SW 1271 (cell line): Measurements from ENCODE around the gene PHACTR4.
"Not testable (repeated sequence)": the region's sequence is repeated elsewhere in the genome, so short reads cannot be mapped to it uniquely, and the experiment has no call there.

Experiments
- DNase-seq, 2 experiments: peaks; one replicate each; lab custom pipeline; 2025; lab: John Stamatoyannopoulos, UW

The PHACTR4 gene

GRCh38 chr1:28371010-28371377 is 1.5 kb downstream of the PHACTR4 start:
- DNase-seq: no peak

DNA sequence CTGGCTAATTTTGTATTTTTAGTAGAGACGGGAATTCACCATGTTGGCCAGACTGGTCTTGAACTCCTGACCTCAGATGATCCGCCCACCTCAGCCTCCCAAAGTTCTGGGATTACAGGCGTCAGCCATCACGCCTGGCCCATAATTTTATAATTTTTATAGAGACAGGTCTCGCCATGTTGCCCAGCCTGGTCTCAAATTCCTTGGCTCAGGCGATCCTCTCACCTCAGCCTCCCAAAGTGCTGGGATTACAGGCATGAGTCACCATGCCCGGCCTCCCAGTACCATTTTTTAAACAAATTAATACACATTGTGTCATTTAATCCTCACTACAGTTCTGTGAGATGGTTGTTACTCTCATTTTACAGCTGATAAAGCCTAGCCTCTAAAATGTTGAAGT is 3.9 kb downstream of the PHACTR4 start:
- DNase-seq: not testable (repeated sequence)

GRCh38 chr1:28374297-28374696 is 4.8 kb downstream of the PHACTR4 start:
- DNase-seq: no peak

DNA sequence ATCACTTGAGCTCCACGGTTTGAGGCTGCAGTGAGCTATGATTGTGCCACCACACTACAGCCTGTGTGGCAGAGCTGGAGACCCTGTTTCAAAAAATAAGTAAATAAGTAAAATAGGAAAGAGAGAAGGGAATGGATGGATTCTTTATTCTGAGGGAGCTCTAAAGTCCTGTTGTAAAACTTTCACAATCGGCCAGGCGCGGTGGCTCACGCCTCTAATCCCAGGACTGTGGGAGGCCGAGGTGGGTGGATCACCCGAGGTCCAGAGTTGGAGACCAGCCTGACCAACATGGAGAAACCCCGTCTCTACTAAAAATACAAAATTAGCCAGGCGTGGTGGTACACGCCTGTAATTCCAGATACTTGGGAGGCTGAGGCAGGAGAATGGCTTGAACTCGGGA is 6.1 kb downstream of the PHACTR4 start:
- DNase-seq: not testable (repeated sequence)

DNA sequence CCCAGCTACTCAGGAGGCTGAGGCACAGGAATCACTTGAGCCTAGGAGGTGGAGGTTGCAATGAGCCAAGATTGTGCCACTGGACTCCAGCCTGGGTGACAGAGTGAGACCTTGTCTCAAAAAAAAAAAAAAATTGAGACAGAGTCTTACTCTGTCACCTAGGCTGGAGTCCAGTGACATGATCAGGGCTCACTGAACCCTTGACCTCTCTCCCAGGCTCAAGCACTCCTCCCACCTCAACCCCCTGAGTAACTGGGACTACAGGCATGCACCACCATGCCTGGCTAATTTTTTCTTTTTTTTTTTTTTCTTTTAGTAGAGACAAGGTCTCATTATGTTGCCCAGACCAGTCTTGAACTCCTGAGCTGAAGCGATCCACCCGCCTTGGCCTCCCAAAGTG is 6.7 kb downstream of the PHACTR4 start:
- not testable (repeated sequence) for DNase-seq

GRCh38 chr1:28378906-28379305 is 9.4 kb downstream of the PHACTR4 start:
- DNase-seq: no peak

DNA sequence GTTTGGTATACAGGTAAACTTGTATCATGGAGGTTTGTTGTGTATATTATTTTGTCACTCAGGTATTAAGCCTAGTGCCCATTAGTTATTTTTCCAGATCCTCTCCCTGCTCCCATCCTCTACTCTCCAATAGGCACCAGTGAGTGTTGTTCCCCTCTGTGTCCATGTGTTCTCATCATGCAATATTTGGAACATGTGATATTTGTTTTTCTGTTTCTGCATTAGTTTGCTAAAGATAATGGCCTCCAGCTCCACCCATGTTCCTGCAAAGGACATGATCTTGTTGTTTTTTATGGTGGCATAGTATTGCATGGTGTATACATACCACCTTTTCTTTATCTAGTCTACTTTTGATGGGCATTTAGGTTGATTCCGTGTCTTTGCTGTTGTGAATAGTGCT is 10.9 kb downstream of the PHACTR4 start:
- DNase-seq: no peak

DNA sequence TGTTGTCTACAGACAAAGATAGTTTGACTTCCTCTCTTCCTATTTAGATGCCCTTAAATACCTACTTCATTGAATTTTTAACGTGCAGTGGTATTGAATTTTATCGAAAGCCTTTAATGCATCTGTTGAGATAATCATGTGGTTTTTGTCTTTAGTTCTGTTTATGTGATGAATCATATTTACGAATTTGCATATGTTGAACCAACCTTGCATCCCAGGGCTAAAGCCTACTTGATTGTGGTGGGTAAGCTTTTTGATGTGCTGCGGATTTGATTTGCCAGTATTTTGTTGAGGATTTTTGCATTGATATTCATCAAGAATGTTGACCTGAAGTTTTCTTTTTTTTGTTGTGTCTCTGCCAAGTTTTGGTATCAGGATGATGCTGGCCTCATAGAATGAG is 14.2 kb downstream of the PHACTR4 start:
- DNase-seq: not testable (repeated sequence)

- no peak for DNase-seq
These were observed 22.6 kb downstream of the PHACTR4 start for GRCh38 chr1:28392027-28392652.

DNA sequence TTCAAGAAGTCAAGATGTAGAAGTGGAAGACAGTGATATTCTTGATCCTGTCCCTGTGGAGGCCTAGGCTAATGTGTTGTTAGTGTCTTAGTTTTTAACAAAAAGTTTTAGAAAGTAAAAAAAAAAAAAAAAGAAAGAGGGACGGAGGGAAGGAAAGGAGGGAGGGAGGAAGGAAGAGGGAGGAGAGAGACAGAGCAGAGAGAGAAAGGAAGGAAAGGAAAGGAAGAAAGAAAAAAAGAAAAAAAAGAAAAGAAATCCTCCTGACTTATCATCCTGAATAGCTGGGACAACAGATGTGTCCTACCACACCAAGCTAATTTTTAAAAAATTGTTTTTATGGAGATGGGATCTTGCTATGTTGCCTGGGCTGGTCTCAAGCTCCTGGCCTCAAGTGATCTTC is 24.6 kb downstream of the PHACTR4 start:
- DNase-seq: no peak

DNA sequence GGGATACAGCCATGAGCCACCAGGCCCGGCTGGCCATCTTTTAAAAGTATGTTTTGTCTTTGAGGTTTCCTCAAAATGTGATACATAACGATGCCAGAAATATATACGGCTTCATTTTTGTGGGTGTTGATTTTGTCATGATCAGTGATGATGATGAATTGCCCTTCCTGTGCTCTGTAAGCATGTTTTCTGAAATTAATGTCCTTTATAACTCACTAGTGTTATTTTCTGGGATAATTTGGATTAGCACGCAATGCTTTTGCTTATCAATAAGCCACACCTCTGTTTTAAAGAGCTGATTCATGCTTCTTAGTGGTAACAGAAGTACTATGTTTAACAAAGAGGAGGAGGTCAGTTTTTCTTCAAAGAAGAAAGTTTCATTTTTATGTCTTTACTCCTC is 25.6 kb downstream of the PHACTR4 start:
- no peak for DNase-seq

DNA sequence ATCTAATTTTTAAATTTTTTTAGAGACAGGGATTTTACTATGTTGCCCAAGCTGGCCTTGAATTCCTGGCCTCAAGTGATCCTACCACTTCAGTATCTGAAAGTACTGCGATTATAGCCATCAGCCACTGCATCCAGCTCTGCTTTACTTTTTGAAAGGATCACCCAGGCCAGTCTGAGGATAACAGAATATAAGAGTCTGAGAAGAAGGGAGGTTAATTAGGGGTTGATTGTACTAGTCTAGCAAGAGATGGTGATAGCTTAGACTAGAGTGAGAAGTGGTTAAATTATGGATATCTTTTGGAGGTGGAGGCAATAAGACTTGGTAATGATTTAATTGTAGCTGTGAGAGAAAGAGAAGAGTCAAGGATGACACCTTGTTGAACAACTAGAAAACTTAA is 32.2 kb downstream of the PHACTR4 start:
- no peak for DNase-seq

GRCh38 chr1:28409090-28409489 is 39.5 kb downstream of the PHACTR4 start:
- no peak for DNase-seq

- no peak for DNase-seq
These were observed 42.1 kb downstream of the PHACTR4 start for GRCh38 chr1:28411656-28412055.

GRCh38 chr1:28412731-28413130 is 43.2 kb downstream of the PHACTR4 start:
- no peak for DNase-seq

DNA sequence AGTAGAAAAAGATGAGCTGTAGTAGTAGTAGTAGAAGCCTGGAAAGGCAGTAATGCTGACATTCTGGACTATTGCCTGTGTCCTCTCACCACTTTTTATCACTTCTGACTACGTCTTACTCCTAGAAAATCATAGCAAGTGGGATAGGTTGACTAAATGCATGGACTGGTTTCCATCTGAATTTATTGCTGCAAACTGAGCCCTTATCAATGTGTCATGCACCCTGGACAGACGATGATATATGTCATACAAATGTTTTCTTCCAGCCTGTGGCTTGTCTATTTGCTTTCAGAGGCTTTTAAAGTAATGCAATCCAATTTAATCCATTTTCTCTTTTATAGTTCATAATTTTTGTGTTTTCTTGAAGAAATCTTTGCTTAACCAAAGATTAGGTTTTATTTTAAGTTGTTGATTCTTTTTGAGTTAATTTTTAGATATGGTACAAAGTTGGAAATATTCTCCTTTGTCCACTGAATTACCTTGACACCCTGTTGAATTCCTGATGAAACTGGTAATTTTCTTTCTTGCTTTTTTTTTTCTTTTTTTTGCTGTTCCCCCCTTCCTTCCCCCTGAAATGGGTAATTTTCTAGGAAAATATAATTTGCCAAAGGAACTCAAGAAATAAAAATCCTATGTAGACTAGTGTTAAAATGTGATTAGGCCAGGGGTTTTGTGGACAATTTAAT is 47.1 kb downstream of the PHACTR4 start:
- DNase-seq: no peak

GRCh38 chr1:28417441-28417922 is 47.9 kb downstream of the PHACTR4 start:
- peak; percentile 54 to 81 for DNase-seq

DNA sequence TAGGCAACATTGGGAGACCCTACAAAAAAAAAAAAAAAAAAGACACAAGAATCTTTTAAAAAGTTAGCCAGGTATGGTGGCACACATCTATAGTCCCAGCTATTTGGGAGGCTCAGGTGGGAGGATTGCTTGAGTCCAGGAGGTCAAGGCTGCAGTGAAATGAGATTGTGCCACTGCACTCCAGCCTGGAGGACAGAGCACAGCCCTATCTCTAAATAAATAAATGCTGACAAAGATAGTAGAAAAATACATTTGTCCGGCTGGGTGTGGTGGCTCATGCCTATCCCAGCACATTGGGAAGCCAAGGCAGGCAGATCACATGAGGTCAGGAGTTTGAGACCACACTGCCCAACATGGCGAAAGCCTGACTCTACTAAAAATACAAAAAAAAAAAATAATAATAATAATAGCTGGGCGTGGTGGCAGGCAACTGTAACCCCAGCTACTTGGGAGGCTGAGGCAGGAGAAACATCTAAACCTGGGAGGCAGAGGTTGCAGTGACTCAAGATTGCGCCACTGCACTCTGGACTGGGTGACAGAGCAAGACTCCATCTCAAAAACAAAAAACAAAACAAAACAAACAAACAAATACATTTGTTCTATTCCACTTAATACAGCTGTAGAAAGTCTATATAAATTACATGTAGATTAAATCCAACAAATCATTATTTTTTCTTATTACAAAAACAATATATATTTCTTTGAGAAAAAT is 48.5 kb downstream of the PHACTR4 start:
- DNase-seq: no peak

DNA sequence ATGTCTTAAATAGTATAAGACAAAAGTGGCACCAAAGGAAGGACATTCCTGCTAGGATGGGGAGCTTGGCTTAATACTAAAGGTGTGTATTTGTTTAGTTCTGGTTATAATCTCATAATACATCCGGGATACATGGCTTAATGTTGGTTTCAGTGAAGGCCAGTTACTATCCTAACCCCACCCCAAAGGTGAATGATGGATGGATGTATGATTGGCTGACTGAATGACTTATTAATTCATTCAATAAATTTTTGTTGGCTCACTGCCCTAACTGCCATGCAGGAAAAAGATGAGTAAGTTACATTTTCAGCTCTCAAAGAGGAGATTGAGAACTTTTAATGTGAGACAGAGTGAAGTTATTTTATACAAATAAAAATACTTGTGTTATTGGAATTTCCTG is 52.2 kb downstream of the PHACTR4 start:
- DNase-seq: no peak

GRCh38 chr1:28426831-28427230 is 57.3 kb downstream of the PHACTR4 start:
- DNase-seq: no peak

DNA sequence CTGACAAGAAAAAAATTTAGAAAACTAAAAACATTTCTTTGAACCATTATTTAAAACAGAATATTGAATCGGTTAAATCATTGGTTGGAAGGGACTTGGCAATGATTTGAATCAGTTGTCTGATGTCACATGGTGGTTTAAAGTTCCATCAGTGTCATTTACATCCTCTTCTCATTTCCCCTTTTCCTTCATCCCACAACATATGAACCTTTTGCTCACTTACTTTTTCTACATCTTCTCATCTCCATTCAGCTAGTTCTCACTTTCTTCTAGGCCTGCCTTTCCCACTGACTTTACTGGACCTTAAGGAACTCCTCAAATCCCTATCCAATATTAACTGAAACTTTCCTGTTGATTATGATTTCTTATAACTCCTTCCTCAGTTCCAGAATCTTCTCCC is 58.5 kb downstream of the PHACTR4 start:
- DNase-seq: no peak

DNA sequence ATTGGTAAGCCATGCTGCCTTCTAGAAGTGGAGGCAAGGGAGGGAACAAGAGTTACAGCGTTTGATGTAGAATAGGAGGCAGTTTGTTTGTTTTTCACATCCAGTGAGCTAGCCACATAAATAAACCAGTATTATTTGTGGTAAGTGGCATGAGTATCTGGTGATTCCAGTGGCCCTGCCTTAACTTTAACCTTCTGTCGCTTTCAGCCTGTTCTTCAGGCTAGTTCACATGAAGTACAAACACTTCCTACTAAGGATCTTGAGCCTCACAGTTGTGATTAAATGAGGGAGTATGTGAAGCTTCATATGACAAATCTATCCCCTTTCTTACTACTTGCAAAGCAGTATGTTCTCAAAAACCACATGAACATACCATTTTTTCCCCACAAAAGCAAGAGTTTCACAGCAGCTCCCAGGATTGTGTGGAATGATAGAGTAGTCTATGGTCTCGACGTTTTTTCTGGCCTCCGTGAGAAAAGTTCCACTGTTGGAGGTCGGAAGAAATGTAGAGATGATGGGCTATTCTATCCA is 59.5 kb downstream of the PHACTR4 start:
- DNase-seq: no peak

- no peak for DNase-seq
These were observed 66.8 kb downstream of the PHACTR4 start for GRCh38 chr1:28436211-28436769.
